C4-2B (cell line): ENCODE results near the gene SLC30A1.

Source experiments
- ZFX ChIP-seq: fragments of 450-650 bp; IDR thresholded peaks from 2 replicates; pipeline ENCODE4 v1.6.1; 2017
- TF ChIP-seq, protein P1 (sequence below): fragments of 450-650 bp; conservative IDR thresholded peaks from 2 replicates; pipeline ENCODE4 v1.5.1; 2017; ENCODE audit warnings: mild to moderate bottlenecking

DNA sequence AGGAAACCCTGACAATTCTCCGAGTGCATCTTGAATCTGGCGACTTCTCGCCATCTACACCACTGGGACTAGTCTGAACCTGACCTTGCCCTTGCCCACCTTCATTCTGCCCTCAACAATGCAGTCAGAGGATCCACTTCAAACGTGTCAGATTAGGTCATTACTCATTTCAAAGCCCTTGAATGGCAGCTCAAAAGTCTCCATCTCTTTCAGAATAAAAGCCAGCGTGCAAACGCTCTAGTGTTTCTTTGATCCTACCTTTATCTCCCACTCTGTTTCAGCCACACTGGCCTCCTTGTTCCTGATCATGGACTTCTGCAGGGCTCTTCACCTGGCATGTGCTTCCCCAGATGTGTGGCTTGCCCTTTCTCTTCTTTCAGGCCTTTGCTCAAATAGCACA lies 31.3 kb downstream of the SLC30A1 start:
- TF ChIP-seq, protein P1, sequence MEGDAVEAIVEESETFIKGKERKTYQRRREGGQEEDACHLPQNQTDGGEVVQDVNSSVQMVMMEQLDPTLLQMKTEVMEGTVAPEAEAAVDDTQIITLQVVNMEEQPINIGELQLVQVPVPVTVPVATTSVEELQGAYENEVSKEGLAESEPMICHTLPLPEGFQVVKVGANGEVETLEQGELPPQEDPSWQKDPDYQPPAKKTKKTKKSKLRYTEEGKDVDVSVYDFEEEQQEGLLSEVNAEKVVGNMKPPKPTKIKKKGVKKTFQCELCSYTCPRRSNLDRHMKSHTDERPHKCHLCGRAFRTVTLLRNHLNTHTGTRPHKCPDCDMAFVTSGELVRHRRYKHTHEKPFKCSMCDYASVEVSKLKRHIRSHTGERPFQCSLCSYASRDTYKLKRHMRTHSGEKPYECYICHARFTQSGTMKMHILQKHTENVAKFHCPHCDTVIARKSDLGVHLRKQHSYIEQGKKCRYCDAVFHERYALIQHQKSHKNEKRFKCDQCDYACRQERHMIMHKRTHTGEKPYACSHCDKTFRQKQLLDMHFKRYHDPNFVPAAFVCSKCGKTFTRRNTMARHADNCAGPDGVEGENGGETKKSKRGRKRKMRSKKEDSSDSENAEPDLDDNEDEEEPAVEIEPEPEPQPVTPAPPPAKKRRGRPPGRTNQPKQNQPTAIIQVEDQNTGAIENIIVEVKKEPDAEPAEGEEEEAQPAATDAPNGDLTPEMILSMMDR: no peak
- TF ChIP-seq ZFX: no peak
